Liver (tissue), 9 donors: Measurements from ENCODE around the gene ACO2. TPM values are rescaled to one million over a fixed set of nuclear protein-coding genes. Genes with fewer than 3 reads are reported as not detected.
A peak's percentile ranks its signal among the peaks of the same experiment; 100 is the strongest.

Experiments
- DNase-seq: peaks from one replicate; pipeline ENCODE4 v3.0.0-alpha.2; 2017; ENCODE audit warnings: low spot score
- H3K27ac ChIP-seq, 2 donors: one replicate each; pipeline ENCODE4 v1.7.0; 2013; ENCODE audit warnings: inconsistent platforms in 2 of 2, low read length in 2 of 2, control low read depth in 1 of 2, low read depth in 1 of 2, mild to moderate bottlenecking in 1 of 2
- H3K27me3 ChIP-seq, 4 donors: one replicate each; pipeline versions ENCODE4 v1.6.1 to v1.7.0; 2013; ENCODE audit warnings: low read length in 3 of 4, inconsistent platforms in 1 of 4, mild to moderate bottlenecking in 1 of 4, moderate library complexity in 1 of 4; ENCODE audit not compliant: control insufficient read depth in 4 of 4, insufficient read depth in 4 of 4
- H3K36me3 ChIP-seq, 4 donors: one replicate each; pipeline versions ENCODE4 v1.6.1 to v1.7.0; 2013; ENCODE audit warnings: low read length in 3 of 4, mild to moderate bottlenecking in 3 of 4, low read depth in 1 of 4, moderate library complexity in 1 of 4; ENCODE audit not compliant: control insufficient read depth in 4 of 4, insufficient read depth in 3 of 4
- H3K4me1 ChIP-seq, 4 donors: one replicate each; pipeline versions ENCODE4 v1.6.1 to v1.7.0; 2013; ENCODE audit warnings: low read length in 3 of 4, mild to moderate bottlenecking in 3 of 4, moderate library complexity in 1 of 4; ENCODE audit not compliant: control insufficient read depth in 4 of 4, insufficient read depth in 4 of 4
- H3K4me3 ChIP-seq, 3 donors: one replicate each; pipeline versions ENCODE4 v1.6.1 to v1.7.0; 2013; ENCODE audit warnings: low read length in 3 of 3, control low read depth in 1 of 3, low read depth in 1 of 3, mild to moderate bottlenecking in 1 of 3
- H3K9ac ChIP-seq, 2 donors: one replicate each; pipeline ENCODE4 v1.7.0; 2013; ENCODE audit warnings: low read length in 2 of 2, mild to moderate bottlenecking in 2 of 2, moderate library complexity in 2 of 2, control low read depth in 1 of 2, low read depth in 1 of 2
- H3K9me3 ChIP-seq, 4 donors: one replicate each; pipeline versions ENCODE4 v1.6.1 to v1.7.0; 2013; ENCODE audit warnings: low read length in 3 of 4; ENCODE audit not compliant: control insufficient read depth in 4 of 4
- EGR1 ChIP-seq, 2 donors: IDR thresholded peaks; 2 replicates each; pipeline ENCODE4 v1.6.1; 2016 to 2018; ENCODE audit warnings: antibody characterized with exemption in 2 of 2, low read depth in 2 of 2
- FOXA1 ChIP-seq: IDR thresholded peaks from 2 replicates; pipeline ENCODE4 v1.6.1; 2016; ENCODE audit warnings: antibody characterized with exemption
- FOXA2 ChIP-seq: IDR thresholded peaks from 2 replicates; pipeline ENCODE4 v1.6.1; 2016; ENCODE audit warnings: antibody characterized with exemption
- GABPA ChIP-seq, 2 donors: IDR thresholded peaks in 1 of 2; conservative IDR thresholded peaks in 1 of 2; 2 replicates each; pipeline ENCODE4 v1.6.1; 2016; ENCODE audit warnings: antibody characterized with exemption in 2 of 2, mild to moderate bottlenecking in 1 of 2, moderate library complexity in 1 of 2
- HNF4A ChIP-seq, 2 donors: conservative IDR thresholded peaks; 2 replicates each; pipeline ENCODE4 v1.6.1; 2016; ENCODE audit warnings: antibody characterized with exemption in 2 of 2, mild to moderate bottlenecking in 2 of 2
- HNF4G ChIP-seq: IDR thresholded peaks from 2 replicates; pipeline ENCODE4 v1.6.1; 2016; ENCODE audit warnings: antibody characterized with exemption
- JUND ChIP-seq, 2 donors: IDR thresholded peaks; 2 replicates each; pipeline ENCODE4 v1.6.1; 2016; ENCODE audit warnings: antibody characterized with exemption in 2 of 2
- NR2F2 ChIP-seq: IDR thresholded peaks from 2 replicates; pipeline ENCODE4 v1.6.1; 2016; ENCODE audit warnings: antibody characterized with exemption
- RAD21 ChIP-seq, 2 donors: IDR thresholded peaks; 2 replicates each; pipeline ENCODE4 v1.6.1; 2016; ENCODE audit warnings: antibody characterized with exemption in 2 of 2, mild to moderate bottlenecking in 2 of 2
- RXRA ChIP-seq, 2 donors: IDR thresholded peaks; 2 replicates each; pipeline ENCODE4 v1.6.1; 2017 to 2018; ENCODE audit warnings: antibody characterized with exemption in 2 of 2, mild to moderate bottlenecking in 1 of 2
- SP1 ChIP-seq: IDR thresholded peaks from 2 replicates; pipeline ENCODE4 v1.6.1; 2018; ENCODE audit warnings: antibody characterized with exemption, mild to moderate bottlenecking
- TAF1 ChIP-seq: conservative IDR thresholded peaks from 2 replicates; pipeline ENCODE4 v1.6.1; 2016; ENCODE audit warnings: antibody characterized with exemption, mild to moderate bottlenecking
- YY1 ChIP-seq: IDR thresholded peaks from 2 replicates; pipeline ENCODE4 v1.6.1; 2016; ENCODE audit warnings: antibody characterized with exemption, mild to moderate bottlenecking
- WGBS: extraction: QIAGEN DNeasy Blood & Tissue Kit; methylation state at CpG from one replicate; pipeline ENCODE4 v1.1.7; 2013; 5-methylcytosine and 5-hydroxymethylcytosine counted together
- polyA plus RNA-seq, 2 donors: library from polyadenylated mRNA; stranded (reverse) in 1 of 2; unstranded in 1 of 2; fragments of 200-250 nt in 1 of 2; fragments of >200 nt in 1 of 2; fragmentation: Nextera tagmentation in 1 of 2; extraction: Ambion mirVana in 1 of 2; gene quantifications; one replicate each; pipeline versions ENCODE4 v1.2.1 to v1.2.3, GENCODE V29; 2013 to 2015
- total RNA-seq, 2 donors: library from RNA; depleted of rRNA; stranded (reverse); fragments of >200 nt; gene quantifications; one replicate each; pipeline ENCODE4 v1.2.3, GENCODE V29; 2014
- TF ChIP-seq, protein P1 (sequence below): IDR thresholded peaks from 2 replicates; pipeline ENCODE4 v1.6.1; 2016; ENCODE audit warnings: antibody characterized with exemption
- TF ChIP-seq, protein P2 (sequence below): fragments of 150-350 bp; IDR thresholded peaks from 2 replicates; pipeline ENCODE4 v1.5.1; 2017; ENCODE audit warnings: improper control_type of control experiment, low read depth, low read length; ENCODE audit not compliant: missing input control
- TF ChIP-seq, protein P3 (sequence below): IDR thresholded peaks from 2 replicates; pipeline ENCODE4 v1.6.1; 2016; ENCODE audit warnings: antibody characterized with exemption, mild to moderate bottlenecking
- TF ChIP-seq, protein P4 (sequence below): IDR thresholded peaks from 2 replicates; pipeline ENCODE4 v1.6.1; 2016; ENCODE audit warnings: antibody characterized with exemption
- TF ChIP-seq, protein P5 (sequence below): IDR thresholded peaks from 2 replicates; pipeline ENCODE4 v1.6.1; 2016; ENCODE audit warnings: antibody characterized with exemption
- donor health status: healthy.
- donor health status: healthy.
- donor health status: healthy.
- donor health status: healthy.
- donor health status: healthy.

Gene ACO2
- total and polyA plus RNA-seq, 4 donors: 45.3 to 76.1 (median 68.9) TPM

DNA sequence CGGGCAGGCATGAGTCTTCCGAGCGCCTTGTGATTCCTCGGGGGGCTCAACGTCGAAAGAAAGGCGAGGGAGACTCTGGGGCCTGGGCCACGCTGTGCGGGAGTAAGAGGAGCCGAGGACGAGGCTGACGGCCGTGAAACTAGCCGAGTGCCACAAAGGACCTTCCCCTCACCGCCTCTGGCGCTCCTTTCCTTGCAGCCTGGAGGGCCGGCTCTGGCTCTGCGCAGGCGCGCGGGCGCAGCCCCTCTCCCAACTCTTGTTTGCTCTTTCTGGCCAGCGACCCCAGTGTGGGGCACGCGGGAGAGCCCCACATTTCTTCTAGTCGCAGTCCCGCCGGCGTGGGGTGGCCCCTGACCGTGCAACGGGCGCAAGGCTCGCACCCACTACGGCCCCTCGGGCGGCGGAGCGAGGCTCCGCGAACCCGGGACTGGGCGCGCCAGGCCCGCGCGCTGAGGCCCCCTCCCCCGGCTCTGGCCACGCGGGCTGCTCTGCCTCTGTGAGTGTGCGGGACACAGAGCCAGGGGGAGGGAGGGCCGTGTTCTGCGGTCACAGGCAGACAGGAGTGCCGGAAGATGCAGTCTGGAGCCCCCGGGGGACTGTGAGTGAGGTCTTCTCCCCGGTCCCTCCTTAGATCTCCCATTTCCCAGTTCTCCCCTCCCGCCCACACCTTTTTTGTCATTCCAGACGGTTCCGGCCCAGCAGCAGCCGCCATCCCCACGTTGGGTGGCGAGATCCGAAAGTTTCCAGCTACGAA, 21.3 kb upstream of the ACO2 start:
- Histone ChIP-seq H3K27me3 (no peaks in the 10 kb centered on the region), H3K4me3 (peak overlapping the region; percentile 55 to 69 (median 60)), H3K27ac (peak overlapping the region; percentile 90 to 100), H3K9ac (peak overlapping the region; percentile 91 to 94), H3K4me1 (peaks cover 6 to 25% (median 19%) of the 10 kb centered on the region in 4 donors), H3K36me3 (no peaks in the 10 kb centered on the region), H3K9me3 (no peaks in the 10 kb centered on the region)
- DNase-seq: peak; percentile 77
- under 1% methylated on average over 63 of the region's 63 CpGs for WGBS
- no peak for TF ChIP-seq FOXA1
- TF ChIP-seq HNF4A (conservative IDR thresholded peaks at IDR 0.05): no peak
- no peak for TF ChIP-seq JUND (IDR thresholded peaks at IDR 0.05)
- no peak for TF ChIP-seq RAD21 (IDR thresholded peaks at IDR 0.05)
- TF ChIP-seq GABPA (IDR thresholded peaks at IDR 0.05 in 1 of 2, conservative IDR thresholded peaks at IDR 0.05 in 1 of 2): no peak
- no peak for TF ChIP-seq EGR1 (IDR thresholded peaks at IDR 0.05; ENCODE audit: low read depth in 2 of 2)
- no peak for TF ChIP-seq NR2F2
- TF ChIP-seq, protein P1, sequence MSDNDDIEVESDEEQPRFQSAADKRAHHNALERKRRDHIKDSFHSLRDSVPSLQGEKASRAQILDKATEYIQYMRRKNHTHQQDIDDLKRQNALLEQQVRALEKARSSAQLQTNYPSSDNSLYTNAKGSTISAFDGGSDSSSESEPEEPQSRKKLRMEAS: no peak
- TF ChIP-seq FOXA2: no peak

DNA sequence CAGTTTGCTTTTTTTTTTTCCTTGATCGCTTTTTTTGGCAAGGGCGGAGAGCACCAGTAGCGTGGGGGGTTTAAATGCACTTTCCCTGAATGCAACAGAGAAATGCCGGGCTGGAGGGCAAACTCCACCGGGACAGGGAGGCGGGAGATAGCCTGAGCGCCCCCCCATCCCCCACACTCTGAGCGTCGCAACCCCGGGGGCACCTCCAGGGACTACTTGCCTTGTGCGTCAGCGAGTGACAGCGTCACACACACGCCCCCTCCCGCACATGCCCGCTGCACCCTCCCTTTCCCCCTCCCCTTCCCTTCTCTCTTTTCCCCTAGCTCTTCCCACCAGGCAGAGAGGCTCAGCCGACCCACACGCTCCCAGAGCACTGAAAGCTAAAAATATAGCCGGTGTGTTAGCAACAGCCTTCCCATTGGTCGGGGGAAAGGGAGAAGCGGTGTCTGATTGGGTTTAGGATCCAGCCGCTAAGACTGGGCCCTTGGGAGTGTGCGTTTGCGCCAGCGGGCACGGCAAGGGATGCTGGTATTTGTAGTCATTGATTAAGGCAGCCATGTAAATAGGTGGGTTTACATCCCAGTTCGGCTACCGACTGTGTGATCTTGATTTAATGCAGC, 20.6 kb upstream of the ACO2 start:
- Histone ChIP-seq H3K4me1 (peaks cover 3 to 18% (median 12%) of the 10 kb centered on the region in 4 donors), H3K9me3 (no peaks in the 10 kb centered on the region), H3K36me3 (no peaks in the 10 kb centered on the region), H3K27ac (peak overlapping the region; percentile 90 to 100), H3K27me3 (no peaks in the 10 kb centered on the region), H3K4me3 (peak overlapping the region; percentile 55 to 69 (median 60)), H3K9ac (peak overlapping the region; percentile 91 to 94)
- WGBS: under 1% methylated on average over 28 of the region's 28 CpGs
- peak; percentile 89 for DNase-seq
- TF ChIP-seq RXRA (IDR thresholded peaks at IDR 0.05): peak; percentile 88 to 89
- TF ChIP-seq, protein P2, sequence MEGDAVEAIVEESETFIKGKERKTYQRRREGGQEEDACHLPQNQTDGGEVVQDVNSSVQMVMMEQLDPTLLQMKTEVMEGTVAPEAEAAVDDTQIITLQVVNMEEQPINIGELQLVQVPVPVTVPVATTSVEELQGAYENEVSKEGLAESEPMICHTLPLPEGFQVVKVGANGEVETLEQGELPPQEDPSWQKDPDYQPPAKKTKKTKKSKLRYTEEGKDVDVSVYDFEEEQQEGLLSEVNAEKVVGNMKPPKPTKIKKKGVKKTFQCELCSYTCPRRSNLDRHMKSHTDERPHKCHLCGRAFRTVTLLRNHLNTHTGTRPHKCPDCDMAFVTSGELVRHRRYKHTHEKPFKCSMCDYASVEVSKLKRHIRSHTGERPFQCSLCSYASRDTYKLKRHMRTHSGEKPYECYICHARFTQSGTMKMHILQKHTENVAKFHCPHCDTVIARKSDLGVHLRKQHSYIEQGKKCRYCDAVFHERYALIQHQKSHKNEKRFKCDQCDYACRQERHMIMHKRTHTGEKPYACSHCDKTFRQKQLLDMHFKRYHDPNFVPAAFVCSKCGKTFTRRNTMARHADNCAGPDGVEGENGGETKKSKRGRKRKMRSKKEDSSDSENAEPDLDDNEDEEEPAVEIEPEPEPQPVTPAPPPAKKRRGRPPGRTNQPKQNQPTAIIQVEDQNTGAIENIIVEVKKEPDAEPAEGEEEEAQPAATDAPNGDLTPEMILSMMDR: no peak
- TF ChIP-seq NR2F2: peak; percentile 78
- peak; percentile 94 for TF ChIP-seq YY1
- peak in 1 of 2 donors; percentile 53 for TF ChIP-seq RAD21 (IDR thresholded peaks at IDR 0.05)
- peak; percentile 95 for TF ChIP-seq TAF1
- peak; percentile 84 to 86 for TF ChIP-seq HNF4A (conservative IDR thresholded peaks at IDR 0.05)
- TF ChIP-seq, protein P1: peak; percentile 84
- peak; percentile 99 for TF ChIP-seq SP1
- peak; percentile 41 for TF ChIP-seq FOXA2
- peak in 1 of 2 donors; percentile 56 for TF ChIP-seq GABPA (IDR thresholded peaks at IDR 0.05 in 1 of 2, conservative IDR thresholded peaks at IDR 0.05 in 1 of 2)
- TF ChIP-seq, protein P3, sequence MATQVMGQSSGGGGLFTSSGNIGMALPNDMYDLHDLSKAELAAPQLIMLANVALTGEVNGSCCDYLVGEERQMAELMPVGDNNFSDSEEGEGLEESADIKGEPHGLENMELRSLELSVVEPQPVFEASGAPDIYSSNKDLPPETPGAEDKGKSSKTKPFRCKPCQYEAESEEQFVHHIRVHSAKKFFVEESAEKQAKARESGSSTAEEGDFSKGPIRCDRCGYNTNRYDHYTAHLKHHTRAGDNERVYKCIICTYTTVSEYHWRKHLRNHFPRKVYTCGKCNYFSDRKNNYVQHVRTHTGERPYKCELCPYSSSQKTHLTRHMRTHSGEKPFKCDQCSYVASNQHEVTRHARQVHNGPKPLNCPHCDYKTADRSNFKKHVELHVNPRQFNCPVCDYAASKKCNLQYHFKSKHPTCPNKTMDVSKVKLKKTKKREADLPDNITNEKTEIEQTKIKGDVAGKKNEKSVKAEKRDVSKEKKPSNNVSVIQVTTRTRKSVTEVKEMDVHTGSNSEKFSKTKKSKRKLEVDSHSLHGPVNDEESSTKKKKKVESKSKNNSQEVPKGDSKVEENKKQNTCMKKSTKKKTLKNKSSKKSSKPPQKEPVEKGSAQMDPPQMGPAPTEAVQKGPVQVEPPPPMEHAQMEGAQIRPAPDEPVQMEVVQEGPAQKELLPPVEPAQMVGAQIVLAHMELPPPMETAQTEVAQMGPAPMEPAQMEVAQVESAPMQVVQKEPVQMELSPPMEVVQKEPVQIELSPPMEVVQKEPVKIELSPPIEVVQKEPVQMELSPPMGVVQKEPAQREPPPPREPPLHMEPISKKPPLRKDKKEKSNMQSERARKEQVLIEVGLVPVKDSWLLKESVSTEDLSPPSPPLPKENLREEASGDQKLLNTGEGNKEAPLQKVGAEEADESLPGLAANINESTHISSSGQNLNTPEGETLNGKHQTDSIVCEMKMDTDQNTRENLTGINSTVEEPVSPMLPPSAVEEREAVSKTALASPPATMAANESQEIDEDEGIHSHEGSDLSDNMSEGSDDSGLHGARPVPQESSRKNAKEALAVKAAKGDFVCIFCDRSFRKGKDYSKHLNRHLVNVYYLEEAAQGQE: peak; percentile 92
- TF ChIP-seq JUND (IDR thresholded peaks at IDR 0.05): peak; percentile 39 to 54
- TF ChIP-seq HNF4G: peak; percentile 74
- peak; percentile 64 to 91 for TF ChIP-seq EGR1 (IDR thresholded peaks at IDR 0.05; ENCODE audit: low read depth in 2 of 2)
- peak; percentile 73 for TF ChIP-seq FOXA1
- TF ChIP-seq, protein P4, sequence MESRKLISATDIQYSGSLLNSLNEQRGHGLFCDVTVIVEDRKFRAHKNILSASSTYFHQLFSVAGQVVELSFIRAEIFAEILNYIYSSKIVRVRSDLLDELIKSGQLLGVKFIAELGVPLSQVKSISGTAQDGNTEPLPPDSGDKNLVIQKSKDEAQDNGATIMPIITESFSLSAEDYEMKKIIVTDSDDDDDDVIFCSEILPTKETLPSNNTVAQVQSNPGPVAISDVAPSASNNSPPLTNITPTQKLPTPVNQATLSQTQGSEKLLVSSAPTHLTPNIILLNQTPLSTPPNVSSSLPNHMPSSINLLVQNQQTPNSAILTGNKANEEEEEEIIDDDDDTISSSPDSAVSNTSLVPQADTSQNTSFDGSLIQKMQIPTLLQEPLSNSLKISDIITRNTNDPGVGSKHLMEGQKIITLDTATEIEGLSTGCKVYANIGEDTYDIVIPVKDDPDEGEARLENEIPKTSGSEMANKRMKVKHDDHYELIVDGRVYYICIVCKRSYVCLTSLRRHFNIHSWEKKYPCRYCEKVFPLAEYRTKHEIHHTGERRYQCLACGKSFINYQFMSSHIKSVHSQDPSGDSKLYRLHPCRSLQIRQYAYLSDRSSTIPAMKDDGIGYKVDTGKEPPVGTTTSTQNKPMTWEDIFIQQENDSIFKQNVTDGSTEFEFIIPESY: peak; percentile 85
- TF ChIP-seq, protein P5, sequence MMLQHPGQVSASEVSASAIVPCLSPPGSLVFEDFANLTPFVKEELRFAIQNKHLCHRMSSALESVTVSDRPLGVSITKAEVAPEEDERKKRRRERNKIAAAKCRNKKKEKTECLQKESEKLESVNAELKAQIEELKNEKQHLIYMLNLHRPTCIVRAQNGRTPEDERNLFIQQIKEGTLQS: no peak
